H9 (cell line): Measurements from ENCODE around the gene FXYD7. TPM values are rescaled to one million over a fixed set of nuclear protein-coding genes. Genes with fewer than 3 reads are reported as not detected.

Source experiments
- DNase-seq: peaks from one replicate; pipeline ENCODE4 v3.0.0-alpha.2; 2017
- H2AFZ ChIP-seq: one replicate; pipeline ENCODE4 v1.6.1; 2013; ENCODE audit warnings: mild to moderate bottlenecking, low read length, control low read depth, moderate library complexity
- H2AK5ac ChIP-seq: 2 replicates; pipeline ENCODE4 v1.6.1; 2013; ENCODE audit warnings: low read length, control low read depth, mixed read lengths; ENCODE audit not compliant: insufficient read length
- H2BK120ac ChIP-seq: one replicate; pipeline ENCODE4 v1.6.1; 2013; ENCODE audit warnings: low read depth, mild to moderate bottlenecking, low read length, control low read depth, inconsistent platforms; ENCODE audit not compliant: poor library complexity, severe bottlenecking
- H2BK12ac ChIP-seq: 2 replicates; pipeline ENCODE4 v1.6.1; 2013; ENCODE audit warnings: low read length, control low read depth, mixed read lengths, low read depth; ENCODE audit not compliant: insufficient read length
- H2BK15ac ChIP-seq: 2 replicates; pipeline ENCODE4 v1.6.1; 2013; ENCODE audit warnings: low read depth, low read length, control low read depth
- H2BK20ac ChIP-seq: one replicate; pipeline ENCODE4 v1.6.1; 2013; ENCODE audit warnings: low read depth, mild to moderate bottlenecking, low read length, control low read depth, inconsistent platforms; ENCODE audit not compliant: poor library complexity, severe bottlenecking
- H2BK5ac ChIP-seq: 2 replicates; pipeline ENCODE4 v1.6.1; 2013; ENCODE audit warnings: low read length, control low read depth, mixed read lengths; ENCODE audit not compliant: insufficient read length
- H3K14ac ChIP-seq: 2 replicates; pipeline ENCODE4 v1.6.1; 2013; ENCODE audit warnings: low read length, control low read depth; ENCODE audit not compliant: insufficient read depth
- H3K18ac ChIP-seq: 2 replicates; pipeline ENCODE4 v1.6.1; 2013; ENCODE audit warnings: low read depth, mild to moderate bottlenecking, mixed read lengths, low read length, control low read depth; ENCODE audit not compliant: insufficient read length
- H3K23ac ChIP-seq: 2 replicates; pipeline ENCODE4 v1.6.1; 2013; ENCODE audit warnings: low read length, control low read depth, mixed read lengths, low read depth; ENCODE audit not compliant: insufficient read length
- H3K23me2 ChIP-seq: 2 replicates; pipeline ENCODE4 v1.6.1; 2013; ENCODE audit warnings: low read depth, mild to moderate bottlenecking, mixed read lengths, low read length, control low read depth; ENCODE audit not compliant: insufficient read length, poor library complexity, severe bottlenecking
- H3K27ac ChIP-seq: 2 replicates; pipeline ENCODE4 v1.5.1; 2013; ENCODE audit warnings: low read length, control low read depth, mixed read lengths, low read depth; ENCODE audit not compliant: insufficient read length
- H3K27me3 ChIP-seq: 2 replicates; pipeline ENCODE4 v1.6.1; 2013; ENCODE audit warnings: low read length, control low read depth, inconsistent platforms; ENCODE audit not compliant: insufficient read depth
- H3K4ac ChIP-seq: 2 replicates; pipeline ENCODE4 v1.6.1; 2013; ENCODE audit warnings: low read depth, mild to moderate bottlenecking, control low read depth, inconsistent platforms, low read length, moderate library complexity
- H3K4me1 ChIP-seq: 2 replicates; pipeline ENCODE4 v1.6.1; 2013; ENCODE audit warnings: low read length, control low read depth, inconsistent platforms; ENCODE audit not compliant: insufficient read depth
- H3K4me2 ChIP-seq: 2 replicates; pipeline ENCODE4 v1.6.1; 2013; ENCODE audit warnings: low read length, control low read depth, mixed read lengths; ENCODE audit not compliant: insufficient read length, insufficient read depth
- H3K56ac ChIP-seq: 2 replicates; pipeline ENCODE4 v1.6.1; 2013; ENCODE audit warnings: low read depth, mild to moderate bottlenecking, mixed read lengths, low read length, control low read depth; ENCODE audit not compliant: insufficient read length
- H3K79me1 ChIP-seq: 2 replicates; pipeline ENCODE4 v1.6.1; 2013; ENCODE audit warnings: low read depth, mild to moderate bottlenecking, moderate library complexity, low read length, control low read depth, inconsistent platforms; ENCODE audit not compliant: insufficient read depth, poor library complexity, severe bottlenecking
- H3K79me2 ChIP-seq: 2 replicates; pipeline ENCODE4 v1.6.1; 2013; ENCODE audit warnings: low read length, control low read depth, inconsistent platforms; ENCODE audit not compliant: insufficient read depth
- H3K9ac ChIP-seq: 2 replicates; pipeline ENCODE4 v1.6.1; 2013; ENCODE audit warnings: low read length, control low read depth, mixed read lengths; ENCODE audit not compliant: insufficient read length; ENCODE audit errors: extremely low read depth
- H3K9me3 ChIP-seq: one replicate; pipeline ENCODE4 v1.6.1; 2013; ENCODE audit warnings: low read depth, low read length, inconsistent platforms; ENCODE audit not compliant: control insufficient read depth
- H3T11ph ChIP-seq: one replicate; pipeline ENCODE4 v1.6.1; 2013; ENCODE audit warnings: mild to moderate bottlenecking, low read length, control low read depth, inconsistent platforms
- H4K20me1 ChIP-seq: one replicate; pipeline ENCODE4 v1.6.1; 2013; ENCODE audit not compliant: control insufficient read depth, insufficient read length, insufficient read depth
- H4K5ac ChIP-seq: 2 replicates; pipeline ENCODE4 v1.6.1; 2013; ENCODE audit warnings: low read depth, mild to moderate bottlenecking, mixed read lengths, low read length, control low read depth; ENCODE audit not compliant: insufficient read length
- H4K8ac ChIP-seq: replicated peaks from 2 replicates; pipeline ENCODE4 v1.6.1; 2013; ENCODE audit warnings: low read length, control low read depth, mixed read lengths, low read depth; ENCODE audit not compliant: insufficient read length
- H4K91ac ChIP-seq: 2 replicates; pipeline ENCODE4 v1.6.1; 2013; ENCODE audit warnings: low read depth, mild to moderate bottlenecking, moderate library complexity, mixed read lengths, low read length, control low read depth; ENCODE audit not compliant: insufficient read length
- H3K27ac Mint-ChIP-seq, 3 experiments: 2 replicates in 2 of 3; 3 replicates in 1 of 3; pipeline ENCODE4 v1.8.0; 2020 to 2021; ENCODE audit warnings: mixed read lengths in 3 of 3, mild to moderate bottlenecking in 1 of 3, moderate library complexity in 1 of 3
- H3K27me3 Mint-ChIP-seq: 2 replicates; pipeline ENCODE4 v1.8.0; 2021; ENCODE audit warnings: low read depth, mild to moderate bottlenecking, moderate library complexity, mixed read lengths
- H3K36me3 Mint-ChIP-seq, 3 experiments: 2 replicates in 2 of 3; 3 replicates in 1 of 3; pipeline ENCODE4 v1.8.0; 2020 to 2021; ENCODE audit warnings: low read depth in 3 of 3, mixed read lengths in 3 of 3; ENCODE audit not compliant: insufficient read depth in 1 of 3
- H3K4me1 Mint-ChIP-seq, 2 experiments: 2 replicates each; pipeline ENCODE4 v1.8.0; 2020; ENCODE audit warnings: mixed read lengths in 2 of 2
- H3K4me3 Mint-ChIP-seq, 2 experiments: 2 replicates in 1 of 2; 3 replicates in 1 of 2; pipeline ENCODE4 v1.8.0; 2020 to 2021; ENCODE audit warnings: mild to moderate bottlenecking in 2 of 2, mixed read lengths in 2 of 2, moderate library complexity in 1 of 2
- H3K9me3 Mint-ChIP-seq, 2 experiments: 2 replicates in 1 of 2; 3 replicates in 1 of 2; pipeline ENCODE4 v1.8.0; 2020; ENCODE audit warnings: mild to moderate bottlenecking in 2 of 2, mixed read lengths in 2 of 2, moderate library complexity in 1 of 2
- CTCF ChIP-seq: fragments of 200-600 bp; sonication (generic); conservative IDR thresholded peaks from 3 replicates; pipeline ENCODE4 v1.8.0; 2021; ENCODE audit warnings: antibody characterized with exemption, mild to moderate bottlenecking
- WGBS: extraction: QIAGEN DNeasy Blood & Tissue Kit; methylation state at CpG from one replicate; pipeline ENCODE4 v1.1.7; 2013; ENCODE audit warnings: missing lambda C conversion rate, low lambda C conversion rate, mixed read lengths; ENCODE audit not compliant: insufficient read length; ENCODE audit errors: extremely low coverage; 5-methylcytosine and 5-hydroxymethylcytosine counted together
- total RNA-seq: library from RNA; stranded (reverse); gene quantifications from 2 replicates; pipeline ENCODE4 v1.2.1, GENCODE V29; 2021

FXYD7 gene
- total RNA-seq, 1 experiment from 2014 or later: 9.0 TPM

DNA sequence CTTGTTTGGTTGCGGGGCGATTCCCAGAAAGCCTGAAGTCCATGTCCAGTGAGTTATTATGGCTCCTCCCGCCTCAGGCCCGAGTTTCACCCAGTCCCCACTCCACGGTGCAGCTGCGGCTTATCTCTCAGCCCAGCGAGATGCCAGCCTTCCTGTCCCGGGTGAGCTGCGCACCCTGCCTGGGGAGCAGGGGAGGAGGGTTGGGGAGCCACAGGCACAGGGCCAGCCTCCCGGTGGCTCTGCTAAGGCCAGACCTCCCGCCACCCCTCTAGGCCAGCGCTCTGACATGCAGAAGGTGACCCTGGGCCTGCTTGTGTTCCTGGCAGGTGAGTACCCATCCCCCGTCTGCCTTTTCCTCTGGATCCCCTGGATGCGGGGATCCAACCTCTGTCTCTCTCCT lies 24.0 kb upstream of the FXYD7 start:
- Histone ChIP-seq H3K9me3 (no peaks in the 10 kb centered on the region), H2BK20ac (no peak overlapping the region), H3K9ac (no peak overlapping the region), H3K79me1 (no peaks in the 10 kb centered on the region), H3K4ac (no peak overlapping the region), H4K5ac (no peak overlapping the region), H3K56ac (no peak overlapping the region), H2BK15ac (no peak overlapping the region), H3K23ac (no peak overlapping the region), H3K4me2 (no peak overlapping the region), H2BK5ac (no peak overlapping the region), H4K20me1 (no peaks in the 10 kb centered on the region), H2AFZ (no peak overlapping the region), H2AK5ac (no peak overlapping the region), H3K18ac (no peak overlapping the region), H3K14ac (no peak overlapping the region), H4K91ac (no peak overlapping the region), H2BK12ac (no peak overlapping the region), H4K8ac (no peak overlapping the region), H2BK120ac (no peak overlapping the region), H3K23me2 (no peaks in the 10 kb centered on the region), H3K4me1 (no peaks in the 10 kb centered on the region; the same call in 1 of the 2 replicates), H3K27ac (no peak overlapping the region), H3K79me2 (no peaks in the 10 kb centered on the region), H3T11ph (no peak overlapping the region), H3K27me3 (no peaks in the 10 kb centered on the region)
- Mint-ChIP-seq H3K27ac (no peak overlapping the region; a peak in 1 of 7 replicates), H3K27me3 (peaks cover 9% of the 10 kb centered on the region), H3K36me3 (no peaks in the 10 kb centered on the region), H3K4me1 (peaks cover 48 to 63% of the 10 kb centered on the region in 2 experiments), H3K4me3 (no peak overlapping the region; a peak in 1 of 5 replicates), H3K9me3 (no peaks in the 10 kb centered on the region)
- DNase-seq: no peak
- no peak for TF ChIP-seq CTCF
- WGBS: no CpG with 5 or more reads among the region's 14 CpGs
